AG04450 (cell line): ENCODE results near the gene TMEM242. TPM values are rescaled to one million over a fixed set of nuclear protein-coding genes. Genes with fewer than 3 reads are reported as not detected.

Experiments
- CTCF ChIA-PET: fragments of 300-600, 350-600 bp; formaldehyde crosslinking; extraction: SDS; loops from one replicate; lab custom pipeline; 2022; ENCODE audit warnings: antibody characterized with exemption, inconsistent platforms; lab: Charles Lee
- POLR2A ChIA-PET: fragments of 350-600 bp; formaldehyde crosslinking; extraction: SDS; loops from one replicate; lab custom pipeline; 2021; ENCODE audit warnings: antibody characterized with exemption, inconsistent platforms; lab: Yijun Ruan, JAX
- DNase-seq: peaks from one replicate; pipeline ENCODE4 v3.0.0-alpha.2; 2011; ENCODE audit warnings: low read depth, low spot score
- H3K27ac ChIP-seq: one replicate; pipeline ENCODE4 v1.5.1; 2012; ENCODE audit warnings: low read depth, low read length, control low read depth
- H3K27me3 ChIP-seq: one replicate; pipeline ENCODE4 v1.6.0; 2012; ENCODE audit warnings: low read length; ENCODE audit not compliant: control insufficient read depth, insufficient read depth
- H3K4me3 ChIP-seq: 2 replicates; pipeline ENCODE4 v1.5.1; 2011; ENCODE audit warnings: mild to moderate bottlenecking, low read depth, low read length, control low read depth
- H3K9me3 ChIP-seq: 2 replicates; pipeline ENCODE4 v1.5.1; 2012; ENCODE audit warnings: low read length; ENCODE audit not compliant: control insufficient read depth, insufficient read depth
- polyA plus RNA-seq: library from polyadenylated mRNA; depleted of rRNA; stranded (reverse); fragments of >200 nt; gene quantifications from 2 replicates; pipeline ENCODE4 v1.2.3, GENCODE V29; 2011
- TF ChIP-seq, protein P1 (sequence below): IDR thresholded peaks from 2 replicates; pipeline ENCODE4 v1.5.1; 2011; ENCODE audit warnings: low read depth, low read length, control low read depth, inconsistent platforms

TMEM242 gene
- polyA plus RNA-seq, 1 experiment = 8.6 TPM

DNA sequence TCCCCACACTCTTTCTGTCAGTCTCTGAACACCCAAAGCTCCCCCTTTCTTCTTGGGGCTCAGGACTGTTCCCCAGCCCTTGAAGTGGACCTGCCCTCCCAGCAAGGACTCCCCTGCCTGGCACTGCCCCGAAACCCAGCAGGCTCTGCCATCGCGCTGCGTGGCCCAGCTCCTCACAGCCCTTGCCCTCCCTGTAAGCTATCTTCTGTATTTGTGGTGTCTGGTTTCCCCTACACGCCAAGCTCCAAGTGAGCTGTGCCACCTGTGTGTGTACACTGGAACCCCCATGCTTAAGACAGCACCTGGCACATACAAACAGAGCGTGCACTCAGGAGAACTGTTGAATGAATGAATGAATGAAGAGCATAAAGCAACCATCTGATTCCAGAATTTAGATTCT, 57.7 kb downstream of the TMEM242 start:
- ChIA-PET POLR2A (no interaction called here), CTCF (interaction anchor here (1.5 kb wide), 1 partner anchor 9 kb away, joined by 9 read pairs; no protein-coding TSS in a partner anchor)
- no peak for DNase-seq

DNA sequence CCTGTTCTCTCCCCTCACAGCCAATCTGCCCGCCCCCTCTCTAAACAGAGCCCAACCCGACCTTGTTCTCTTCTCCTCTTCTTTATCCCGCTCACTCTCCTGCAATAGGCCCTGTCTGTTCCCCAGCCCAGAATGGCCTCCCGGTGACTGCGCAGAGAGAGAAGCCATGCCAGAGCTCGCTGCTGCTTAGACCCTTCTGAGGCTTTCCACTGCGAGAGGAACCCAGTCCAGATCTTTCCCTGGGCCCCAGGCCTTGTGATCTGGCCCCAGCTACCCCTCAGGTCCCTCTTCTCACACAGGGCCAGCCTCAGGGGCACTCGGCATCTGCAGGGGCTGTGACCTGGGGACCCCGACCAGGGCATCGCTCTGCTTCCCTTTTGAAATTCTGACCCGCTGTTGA, 58.1 kb downstream of the TMEM242 start:
- TF ChIP-seq, protein P1, sequence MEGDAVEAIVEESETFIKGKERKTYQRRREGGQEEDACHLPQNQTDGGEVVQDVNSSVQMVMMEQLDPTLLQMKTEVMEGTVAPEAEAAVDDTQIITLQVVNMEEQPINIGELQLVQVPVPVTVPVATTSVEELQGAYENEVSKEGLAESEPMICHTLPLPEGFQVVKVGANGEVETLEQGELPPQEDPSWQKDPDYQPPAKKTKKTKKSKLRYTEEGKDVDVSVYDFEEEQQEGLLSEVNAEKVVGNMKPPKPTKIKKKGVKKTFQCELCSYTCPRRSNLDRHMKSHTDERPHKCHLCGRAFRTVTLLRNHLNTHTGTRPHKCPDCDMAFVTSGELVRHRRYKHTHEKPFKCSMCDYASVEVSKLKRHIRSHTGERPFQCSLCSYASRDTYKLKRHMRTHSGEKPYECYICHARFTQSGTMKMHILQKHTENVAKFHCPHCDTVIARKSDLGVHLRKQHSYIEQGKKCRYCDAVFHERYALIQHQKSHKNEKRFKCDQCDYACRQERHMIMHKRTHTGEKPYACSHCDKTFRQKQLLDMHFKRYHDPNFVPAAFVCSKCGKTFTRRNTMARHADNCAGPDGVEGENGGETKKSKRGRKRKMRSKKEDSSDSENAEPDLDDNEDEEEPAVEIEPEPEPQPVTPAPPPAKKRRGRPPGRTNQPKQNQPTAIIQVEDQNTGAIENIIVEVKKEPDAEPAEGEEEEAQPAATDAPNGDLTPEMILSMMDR = no peak
- ChIA-PET CTCF (interaction anchor here (1.5 kb wide), 1 partner anchor 9 kb away, joined by 9 read pairs; no protein-coding TSS in a partner anchor), POLR2A (no interaction called here)
- Histone ChIP-seq H3K4me3 (no peak overlapping the region), H3K9me3 (no peaks in the 10 kb centered on the region), H3K27me3 (peaks cover 7% of the 10 kb centered on the region), H3K27ac (no peak overlapping the region)
- DNase-seq = no peak

More for the DNA sequence above, 57.7 kb downstream of the TMEM242 start:
- Histone ChIP-seq H3K4me3 (no peak overlapping the region), H3K27ac (no peak overlapping the region), H3K27me3 (peaks cover 7% of the 10 kb centered on the region), H3K9me3 (no peaks in the 10 kb centered on the region)
- TF ChIP-seq, protein P1 = no peak

DNA sequence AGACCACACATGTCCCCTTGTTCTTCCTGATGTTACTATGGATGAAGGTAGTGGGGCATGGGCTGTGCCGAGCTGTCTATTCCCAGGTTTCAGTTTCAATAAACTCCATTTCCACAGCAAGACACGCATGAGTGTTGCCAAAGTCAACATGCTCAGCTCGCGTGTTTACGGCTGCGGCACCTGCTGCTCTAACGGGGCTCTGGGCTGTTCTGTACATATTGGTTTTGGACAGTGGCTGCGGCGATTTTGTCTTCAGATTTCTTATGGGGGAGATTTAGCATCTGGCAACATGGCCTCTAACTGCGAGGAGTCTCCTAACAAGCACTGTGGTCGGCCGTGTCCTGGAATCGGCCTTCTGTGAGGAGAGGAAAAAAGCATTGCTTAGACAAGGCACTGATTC, 58.6 kb downstream of the TMEM242 start:
- H3K27me3 ChIP-seq = peaks cover 7% of the 10 kb centered on the region
- no peak for DNase-seq
- H3K27ac ChIP-seq = no peak overlapping the region
- H3K4me3 ChIP-seq = no peak overlapping the region
- POLR2A ChIA-PET = no interaction called here
- CTCF ChIA-PET = interaction anchor here (0.8 to 1.5 kb wide), 2 partner anchors 10 to 16 kb away, joined by 3 to 9 read pairs; no protein-coding TSS in a partner anchor
- no peaks in the 10 kb centered on the region for H3K9me3 ChIP-seq
- TF ChIP-seq, protein P1 = no peak

DNA sequence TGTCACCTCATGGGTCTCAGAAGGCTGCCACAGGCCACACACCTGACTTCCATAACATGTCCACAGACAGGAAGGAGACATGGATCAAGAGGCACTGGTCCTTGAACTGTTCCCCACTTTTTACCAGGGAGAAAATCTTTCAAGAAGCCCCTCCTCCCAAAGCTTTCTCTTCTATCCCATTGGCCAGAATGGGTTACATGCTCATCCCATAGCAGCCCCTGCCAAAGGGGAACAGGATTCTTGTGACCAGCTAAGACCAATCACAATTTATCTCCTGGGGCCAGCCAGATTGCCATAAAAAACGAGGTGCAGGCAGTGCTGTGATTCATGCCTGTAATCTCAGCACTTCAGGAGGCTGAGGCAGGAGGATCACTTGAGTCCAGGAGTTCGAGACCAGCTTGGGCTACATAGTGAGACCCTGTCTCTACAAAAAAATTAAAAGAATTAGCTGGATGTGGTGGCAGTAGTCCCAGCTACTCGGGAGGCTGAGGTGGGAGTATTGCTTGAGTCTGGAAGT, 59.4 kb downstream of the TMEM242 start:
- no peak for DNase-seq
- CTCF ChIA-PET = interaction anchor here (0.8 kb wide), 1 partner anchor 15 kb away, joined by 3 read pairs; no protein-coding TSS in a partner anchor
- POLR2A ChIA-PET = no interaction called here
- peaks cover 7% of the 10 kb centered on the region for H3K27me3 ChIP-seq
- TF ChIP-seq, protein P1 = no peak
- H3K9me3 ChIP-seq = no peaks in the 10 kb centered on the region
- H3K27ac ChIP-seq = no peak overlapping the region
- H3K4me3 ChIP-seq = no peak overlapping the region

DNA sequence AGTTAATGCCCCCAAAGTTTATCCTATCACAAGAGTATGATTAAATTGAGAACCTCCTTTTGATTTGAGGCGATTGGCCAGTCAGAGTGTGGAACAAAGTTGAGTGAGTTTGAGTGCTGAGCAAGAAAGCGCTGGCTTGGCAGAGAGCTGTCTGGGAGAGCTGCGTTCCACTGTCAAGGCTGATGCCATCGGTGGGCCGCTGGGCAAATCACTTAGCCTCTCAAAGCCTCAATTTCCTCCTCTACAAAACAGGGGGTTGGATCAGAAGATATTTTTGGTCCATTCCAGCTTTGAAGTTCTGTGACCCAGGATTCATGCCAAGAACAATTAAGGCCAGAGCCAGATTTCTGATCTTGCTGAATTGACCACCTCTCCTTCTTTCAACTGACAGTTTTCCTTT, 60.2 kb downstream of the TMEM242 start:
- DNase-seq = no peak
- Histone ChIP-seq H3K27me3 (peaks cover 7% of the 10 kb centered on the region), H3K4me3 (no peak overlapping the region), H3K9me3 (no peaks in the 10 kb centered on the region), H3K27ac (no peak overlapping the region)
- POLR2A ChIA-PET = no interaction called here
- CTCF ChIA-PET = no interaction called here
- TF ChIP-seq, protein P1 = no peak
